GM21576 (cell line): ENCODE measurements around the gene HIRIP3.
A peak's percentile ranks its signal among the peaks of the same experiment; 100 is the strongest.
"Not testable (repeated sequence)": the region's sequence is repeated elsewhere in the genome, so short reads cannot be mapped to it uniquely, and the experiment has no call there.

Source experiments
- ATAC-seq: cut with Tn5 transposase; IDR thresholded peaks from one replicate; pipeline ENCODE4 v1.9.1; 2021; ENCODE audit warnings: mild to moderate bottlenecking, moderate library complexity; ENCODE audit not compliant: unreplicated experiment

HIRIP3 gene

DNA sequence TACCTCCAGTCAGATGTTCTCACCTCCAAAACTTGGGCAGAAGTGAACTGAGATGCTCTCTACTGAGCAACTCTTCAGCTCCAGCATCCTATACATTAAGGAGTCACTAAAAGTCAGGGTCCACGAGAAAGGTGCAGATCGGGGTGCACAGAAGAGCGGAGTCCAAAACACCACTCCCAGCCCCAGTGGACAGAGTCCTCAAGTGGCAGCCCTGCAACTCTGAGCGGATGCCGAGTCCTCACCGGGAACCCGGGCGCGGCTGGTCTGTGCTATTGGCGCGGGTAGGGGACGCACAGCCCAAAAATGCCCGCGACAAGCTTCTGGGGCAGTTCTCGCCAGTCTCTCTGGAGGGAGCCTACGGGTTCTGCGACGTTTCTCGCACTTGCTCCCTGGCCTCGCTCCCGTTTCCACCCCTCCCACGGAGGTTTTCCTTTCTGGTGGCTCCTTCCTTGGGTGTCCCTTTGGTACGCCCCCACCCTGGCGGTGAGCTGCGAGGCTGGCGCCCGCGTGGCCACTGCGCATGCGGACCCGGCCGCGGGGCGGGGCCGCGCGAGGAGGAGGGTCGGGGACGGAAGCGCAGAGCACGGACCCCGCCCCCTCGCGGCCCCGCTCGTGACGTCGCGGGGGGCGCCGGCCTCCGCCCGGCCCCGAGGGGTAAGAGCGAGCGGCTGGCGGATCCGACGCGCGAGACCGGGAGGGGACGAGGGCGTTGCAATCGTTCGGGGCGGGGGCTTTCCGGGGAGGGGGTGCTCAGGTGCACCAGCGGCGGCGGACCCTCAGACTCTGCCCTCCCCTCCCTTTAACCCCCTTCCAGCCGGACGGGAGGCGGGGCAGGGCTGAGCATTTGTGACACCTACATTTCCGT lies 33.7 kb downstream of the HIRIP3 start, which contains the start of gene TMEM219:
TMEM219 (plus strand) TSS at position 601 of the 865 bp plus-strand sequence. CDS start 1,065 bp downstream, outside the sequence.
- peak; percentile 81 for ATAC-seq

DNA sequence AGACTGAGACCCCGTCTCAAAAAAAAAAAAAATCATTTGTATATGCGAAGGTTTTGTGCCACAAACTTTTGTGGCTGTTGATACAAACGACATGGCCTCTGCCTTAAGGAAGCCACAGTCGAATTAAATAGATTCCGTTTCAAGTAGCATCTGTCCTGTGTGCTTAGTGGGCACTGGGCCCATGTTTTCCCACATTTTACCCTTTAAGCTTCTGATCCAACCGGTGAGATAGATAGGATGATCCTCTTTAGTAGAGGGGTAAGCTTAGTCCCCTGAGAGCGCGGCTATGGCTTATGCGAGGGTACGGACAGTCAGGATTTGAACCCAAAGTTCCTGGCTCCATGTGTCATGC lies 34.3 kb downstream of the HIRIP3 start:
- ATAC-seq: no peak

DNA sequence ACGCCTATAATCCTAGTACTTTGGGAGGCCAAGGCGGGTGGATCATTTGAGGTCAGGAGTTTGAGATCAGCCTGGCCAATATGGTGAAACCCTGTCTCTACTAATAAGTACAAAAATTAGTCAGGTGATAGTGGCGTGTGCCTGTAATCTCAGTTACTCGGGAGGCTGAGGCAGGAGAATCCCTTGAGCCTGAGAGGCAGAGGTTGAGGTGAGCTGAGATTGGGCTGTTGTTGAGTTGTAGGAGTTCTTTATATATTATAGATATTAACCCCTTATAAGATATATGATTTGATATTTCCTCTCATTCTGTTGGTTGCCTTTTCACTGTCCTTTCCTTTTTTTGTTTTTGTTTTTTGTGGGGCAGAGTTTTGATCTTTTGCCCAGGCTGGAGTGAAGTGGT lies 35.6 kb downstream of the HIRIP3 start:
- ATAC-seq: not testable (repeated sequence)

DNA sequence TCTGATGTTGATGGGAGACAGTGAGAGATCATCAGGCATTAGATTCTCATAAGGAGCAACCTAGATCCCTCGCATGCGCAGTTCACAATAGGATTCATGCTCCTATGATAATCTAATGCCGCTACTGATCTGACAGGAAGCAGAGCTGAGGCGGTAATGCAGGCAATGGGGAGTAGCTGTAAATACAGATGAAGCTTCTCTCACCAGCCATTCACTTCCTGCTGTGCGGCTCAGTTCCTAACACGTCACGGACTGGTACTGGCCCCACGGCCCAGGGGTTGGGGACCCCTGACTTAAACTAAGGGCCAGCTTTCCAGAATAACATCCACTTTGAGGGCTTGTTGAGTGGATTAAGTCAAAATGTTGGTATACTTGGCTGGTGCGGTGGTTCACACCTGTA lies 36.1 kb downstream of the HIRIP3 start:
- no peak for ATAC-seq

DNA sequence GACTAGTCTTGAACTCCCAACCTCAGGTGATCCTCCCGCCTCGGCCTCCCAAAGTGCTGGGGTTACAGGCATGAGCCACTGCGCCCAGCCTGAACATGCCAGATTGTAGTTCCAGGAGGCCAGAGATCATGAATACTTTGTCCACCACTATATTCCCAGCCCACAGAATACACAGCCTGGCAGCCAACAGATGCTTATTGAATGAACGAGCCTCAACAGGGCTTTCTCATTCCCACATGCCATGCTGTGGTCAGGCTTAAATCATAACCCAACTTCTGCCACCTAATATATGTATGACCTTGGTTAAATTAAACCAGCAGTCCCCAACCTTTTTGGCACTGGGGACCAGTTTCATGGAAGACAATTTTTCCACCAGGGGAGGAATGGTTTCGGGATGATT lies 36.7 kb downstream of the HIRIP3 start:
- no peak for ATAC-seq

DNA sequence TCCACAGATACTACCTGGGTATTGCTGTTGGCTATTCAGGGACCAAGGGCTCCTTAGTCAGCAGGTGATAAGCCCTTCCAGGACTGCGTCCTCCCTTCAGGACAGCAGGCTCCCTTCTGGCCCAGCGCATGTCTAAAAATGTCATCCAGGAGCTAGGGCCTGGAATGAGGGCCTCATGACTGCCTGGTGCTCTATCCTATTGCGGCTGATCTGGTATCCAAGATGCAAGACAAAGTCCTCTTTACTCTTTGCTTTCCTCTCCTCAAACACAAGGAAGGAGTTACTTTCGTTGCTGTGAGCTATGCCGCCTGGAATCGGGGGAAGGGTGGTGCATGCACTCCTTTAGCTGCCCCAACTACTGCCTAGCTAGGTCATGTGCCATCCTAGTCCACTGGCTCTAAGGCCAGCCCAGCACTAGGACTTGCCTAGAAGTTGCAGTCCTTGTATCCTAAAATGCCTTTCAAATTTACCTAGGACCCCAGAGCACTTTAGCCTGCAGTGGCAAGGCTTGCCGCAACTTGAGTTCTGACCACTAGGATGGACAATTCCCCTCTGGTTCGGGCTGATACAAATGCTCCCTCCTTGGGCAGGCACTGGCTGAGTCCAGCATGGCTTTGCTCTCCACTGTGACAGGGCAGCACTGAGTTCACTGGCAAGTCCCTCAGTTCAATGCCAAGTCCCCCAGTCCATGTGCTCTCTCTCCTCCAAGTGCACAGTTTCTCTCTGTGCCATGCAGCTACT lies 43.6 kb downstream of the HIRIP3 start:
- no peak for ATAC-seq

DNA sequence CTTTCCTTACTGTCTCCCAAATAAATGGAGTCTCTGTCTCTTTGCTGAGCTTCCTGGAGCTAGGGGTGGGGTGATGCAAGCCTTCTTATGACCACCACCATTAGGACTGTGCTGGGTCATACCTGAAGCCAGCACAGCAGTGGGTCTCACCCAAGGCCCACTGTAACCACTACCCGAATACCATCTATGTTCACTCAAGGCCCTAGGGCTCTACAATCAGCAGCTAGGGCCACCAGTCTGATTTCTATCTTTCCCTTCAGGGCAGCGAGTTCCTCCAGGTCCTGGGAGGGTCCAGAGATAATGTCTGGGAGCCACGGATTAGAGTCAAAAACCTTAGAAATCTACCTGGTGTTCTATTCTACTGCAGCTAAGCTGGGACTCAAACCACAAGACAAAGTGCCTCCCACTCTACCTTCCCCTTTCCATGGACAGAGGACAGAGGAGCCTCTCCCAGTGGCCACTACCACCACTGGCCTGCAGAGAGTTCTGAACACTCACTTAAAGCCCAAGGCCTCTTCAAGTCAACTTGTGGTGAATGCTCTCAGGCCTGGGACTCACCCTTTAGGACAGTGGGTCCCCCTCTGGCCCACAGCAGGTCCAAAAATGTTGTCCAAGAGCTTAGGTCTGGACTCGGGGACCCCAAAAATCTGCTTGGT lies 44.5 kb downstream of the HIRIP3 start:
- no peak for ATAC-seq

DNA sequence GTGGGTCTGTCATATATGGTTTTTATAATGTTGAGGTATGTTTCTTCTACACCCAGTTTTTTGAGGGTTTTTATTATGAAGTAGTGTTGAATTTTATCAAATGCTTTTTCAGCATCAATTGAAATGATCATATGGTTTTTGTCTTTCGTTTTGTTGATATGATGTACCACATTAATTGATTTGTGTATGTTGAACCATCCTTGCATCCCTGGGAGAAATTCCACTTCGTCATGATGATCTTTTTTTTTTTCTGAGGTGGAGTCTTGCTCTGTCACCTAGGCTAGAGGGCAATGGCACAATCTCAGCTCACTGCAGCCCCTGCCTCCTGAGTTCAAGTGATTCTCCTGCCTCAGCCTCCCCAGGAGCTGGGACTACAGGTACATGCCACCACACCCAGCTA lies 47.5 kb downstream of the HIRIP3 start:
- ATAC-seq: no peak

DNA sequence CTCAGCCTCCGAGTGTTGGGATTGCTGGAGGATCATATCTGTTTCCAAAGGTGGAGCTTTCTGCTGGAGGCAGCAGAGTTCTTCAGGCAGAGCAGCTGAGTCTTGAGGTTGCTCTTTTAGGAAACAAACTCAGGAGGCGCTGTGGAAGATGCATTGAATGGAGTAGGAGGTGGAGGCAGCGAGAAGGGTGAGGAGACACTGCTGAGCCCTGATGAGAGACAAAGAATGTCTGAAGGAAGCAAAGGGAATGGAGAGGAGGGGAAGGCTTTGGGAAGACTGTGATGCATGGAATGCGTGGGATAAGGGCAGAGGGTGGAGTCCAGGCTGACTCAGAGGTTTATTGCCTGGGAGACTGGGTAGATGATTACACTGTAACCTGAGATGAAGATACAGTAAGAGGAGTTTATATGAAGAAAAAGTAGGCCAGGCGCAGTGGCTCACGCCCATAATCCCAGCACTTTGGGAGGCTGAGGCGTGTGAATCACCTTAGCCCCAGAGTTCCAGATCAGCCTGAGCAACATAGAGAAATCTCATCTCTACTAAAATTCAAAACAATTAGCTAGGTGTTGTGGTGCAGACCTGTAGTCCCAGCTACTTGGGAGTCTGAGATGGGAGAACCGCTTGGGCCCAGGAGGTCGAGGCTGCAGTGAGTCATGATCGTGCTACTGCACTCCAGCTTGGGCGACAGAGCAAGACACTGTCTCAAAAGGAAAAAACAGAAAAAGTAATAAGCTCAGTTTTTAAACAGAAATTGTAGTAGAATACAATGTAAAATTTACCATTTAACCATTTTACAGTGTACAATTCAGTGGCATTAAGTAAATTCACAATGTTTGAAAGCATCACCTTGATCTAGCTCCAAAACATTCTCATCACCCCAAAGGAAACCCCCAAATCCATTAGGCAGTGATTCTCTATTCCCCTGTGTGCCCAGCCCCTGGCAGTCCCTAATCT lies 51.3 kb downstream of the HIRIP3 start:
- no peak for ATAC-seq
